IPS-NIHi11 (cell line): Measurements from ENCODE around the gene MEIOB.
"Not testable (repeated sequence)": the region's sequence is repeated elsewhere in the genome, so short reads cannot be mapped to it uniquely, and the experiment has no call there.

Source experiments
- DNase-seq: peaks from one replicate; pipeline ENCODE4 v3.0.0; 2012; ENCODE audit warnings: mixed read lengths, low spot score

MEIOB gene

DNA sequence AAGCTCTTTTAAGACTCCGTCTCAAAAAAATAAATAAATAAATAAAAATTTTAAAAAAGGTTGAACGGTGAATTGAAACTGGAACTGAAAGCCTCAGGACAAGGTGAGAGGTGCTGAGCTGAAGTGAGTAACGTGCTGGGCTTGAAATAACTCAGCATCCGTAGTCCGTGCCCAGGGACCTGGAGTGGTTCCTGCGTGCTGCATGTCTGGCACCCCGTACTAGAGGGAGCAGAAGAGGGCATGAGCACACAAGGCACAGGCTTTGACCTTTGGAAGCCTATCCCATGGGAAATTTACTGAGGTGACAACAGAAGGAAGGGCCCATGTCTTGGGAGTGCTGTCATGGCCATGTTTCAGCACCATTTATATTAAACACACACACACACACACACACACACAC, 4.5 kb upstream of the MEIOB start:
- DNase-seq: no peak

GRCh38 chr16:1876066-1876465, 4.1 kb upstream of the MEIOB start:
- not testable (repeated sequence) for DNase-seq

DNA sequence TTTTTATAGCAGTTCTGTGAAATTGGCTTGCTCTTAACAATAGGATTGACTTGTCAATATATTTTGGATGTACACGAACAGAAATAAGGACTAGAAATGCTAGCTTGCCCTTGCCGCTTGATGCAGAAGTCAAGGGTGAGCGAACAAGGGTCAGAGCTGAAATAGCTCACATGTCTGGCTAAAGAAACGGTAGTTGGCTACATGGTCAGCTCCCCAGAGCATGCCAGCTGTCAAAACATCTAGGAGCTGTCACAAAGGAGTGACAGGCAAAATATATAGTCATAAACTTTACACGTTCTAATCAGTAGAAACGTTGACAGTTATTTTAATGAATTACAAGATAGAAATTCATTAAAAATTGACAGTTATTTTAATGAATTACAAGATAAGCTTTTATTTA, 2.9 kb upstream of the MEIOB start:
- DNase-seq: no peak

DNA sequence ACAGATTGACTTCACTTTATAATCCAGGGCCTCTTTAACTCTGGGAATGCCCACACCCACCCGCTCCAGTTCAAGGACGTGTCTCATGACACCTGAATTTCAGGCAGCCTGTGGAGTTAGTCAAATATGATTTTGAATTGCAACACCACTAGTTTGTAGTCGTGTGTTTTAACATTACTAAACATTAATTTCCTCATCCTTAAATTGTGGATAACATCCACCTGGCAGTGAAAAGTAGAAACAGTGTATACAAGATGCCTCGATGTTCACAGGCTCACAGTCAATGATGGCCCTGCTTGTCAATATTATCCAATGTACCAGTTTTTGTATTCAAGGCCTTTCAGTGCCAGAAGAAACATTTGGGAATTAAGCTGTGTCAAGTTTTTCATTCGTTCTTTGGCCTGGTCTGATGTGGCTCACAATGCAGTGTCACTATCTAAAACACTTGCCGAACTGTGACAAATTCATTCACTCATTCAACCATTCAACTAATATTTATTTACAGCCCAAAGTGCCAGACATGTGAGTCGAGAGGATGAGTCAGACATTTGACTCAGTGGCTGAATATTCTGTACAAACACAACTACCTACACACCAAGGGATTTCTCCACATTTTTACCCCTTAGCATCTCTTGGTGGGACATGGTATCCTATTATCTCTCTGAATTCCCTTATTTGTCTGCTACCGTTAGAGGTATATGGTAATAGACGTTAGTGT, 1.4 kb downstream of the MEIOB start:
- no peak for DNase-seq

DNA sequence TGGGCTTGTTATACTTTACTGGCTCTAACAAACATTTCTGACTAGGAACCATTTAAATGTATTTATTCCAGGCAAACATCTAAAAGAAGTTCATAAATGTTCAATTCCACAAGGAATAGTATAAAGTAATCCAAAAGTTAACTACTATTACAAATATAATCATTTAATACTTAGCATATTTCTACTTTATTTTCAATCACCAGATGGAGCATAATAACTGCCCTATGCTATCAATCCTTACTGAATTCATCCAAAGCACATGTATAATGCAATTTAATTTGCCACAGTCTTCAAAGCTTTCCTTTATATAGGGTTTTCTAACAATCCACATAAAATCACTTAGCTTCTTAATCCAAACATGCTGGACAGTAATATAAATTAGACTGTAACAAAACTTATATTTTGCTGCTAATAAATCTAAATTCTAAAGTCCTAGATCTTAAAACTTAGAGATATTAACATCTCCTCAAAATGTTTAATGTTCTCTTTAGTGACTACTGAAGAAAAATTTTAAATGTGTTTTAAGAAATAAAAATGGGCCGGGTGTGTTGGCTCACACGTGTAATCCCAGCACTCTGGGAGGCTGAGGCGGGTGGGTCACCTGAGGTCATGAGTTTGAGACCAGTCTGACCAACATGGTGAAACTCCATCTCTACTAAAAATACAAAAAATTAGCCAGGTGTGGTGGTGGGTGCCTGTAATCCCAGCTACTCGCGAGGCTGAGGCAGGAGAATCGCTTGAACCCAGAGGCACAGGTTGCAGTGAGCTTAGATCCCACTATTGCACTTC, 5.9 kb downstream of the MEIOB start:
- DNase-seq: no peak

DNA sequence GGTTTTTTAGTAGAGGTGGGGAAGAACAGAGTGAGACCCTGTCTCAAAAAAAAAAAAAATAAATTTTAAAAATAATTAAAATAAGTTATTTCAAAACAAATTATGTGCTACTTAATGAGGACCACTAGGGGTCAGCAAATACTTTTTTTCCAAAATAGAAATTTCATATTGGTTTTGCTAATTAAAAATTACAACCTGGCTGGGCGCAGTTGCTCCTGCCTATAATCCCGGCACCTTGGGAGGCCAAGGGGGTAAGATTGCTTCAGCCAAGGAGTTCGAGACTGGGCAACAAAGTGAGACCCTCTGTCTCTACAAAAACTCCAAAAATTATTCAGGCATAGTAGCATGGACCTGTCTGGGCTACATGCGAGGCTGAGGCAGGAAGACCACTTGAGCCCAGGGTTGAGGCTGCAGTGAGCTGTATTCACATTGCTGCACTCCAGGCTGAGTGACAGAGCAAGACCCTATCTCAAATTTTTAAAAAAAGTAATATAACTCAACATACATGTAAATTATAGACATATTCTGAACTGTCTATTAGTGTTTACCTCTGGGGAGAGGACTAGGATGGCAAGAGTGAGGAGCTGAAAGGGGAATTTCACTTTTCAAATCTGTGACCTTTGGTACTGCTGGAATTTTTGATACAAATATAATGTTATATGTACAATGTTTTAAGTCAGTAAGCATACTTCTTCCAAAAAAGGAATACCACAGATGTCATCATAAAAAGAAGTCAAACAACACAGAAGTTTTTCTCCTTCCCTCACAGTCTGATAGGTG, 8.1 kb downstream of the MEIOB start:
- no peak for DNase-seq

DNA sequence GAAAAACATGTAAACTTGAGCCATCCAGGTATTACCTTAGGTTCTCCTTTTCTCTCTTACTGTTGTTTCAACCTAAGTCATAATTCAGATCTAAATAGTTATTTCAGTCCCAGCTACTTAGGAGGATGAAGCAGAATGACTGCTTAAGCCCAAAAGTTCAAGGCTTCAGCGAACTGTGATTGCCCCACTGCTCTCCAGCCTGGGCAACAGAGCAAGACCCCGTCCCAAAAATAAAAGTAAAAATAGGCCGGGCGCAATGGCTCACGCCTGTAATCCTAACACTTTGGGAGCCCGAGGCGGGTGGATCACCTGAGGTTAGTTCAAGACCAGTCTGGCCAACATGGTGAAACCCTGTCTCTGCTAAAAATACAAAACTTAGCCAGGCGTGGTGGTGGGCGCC, 9.6 kb downstream of the MEIOB start:
- DNase-seq: no peak

- no peak for DNase-seq
These were observed 10.2 kb downstream of the MEIOB start for GRCh38 chr16:1861730-1862129.

GRCh38 chr16:1859650-1860049, 12.3 kb downstream of the MEIOB start:
- peak; percentile 19 for DNase-seq

DNA sequence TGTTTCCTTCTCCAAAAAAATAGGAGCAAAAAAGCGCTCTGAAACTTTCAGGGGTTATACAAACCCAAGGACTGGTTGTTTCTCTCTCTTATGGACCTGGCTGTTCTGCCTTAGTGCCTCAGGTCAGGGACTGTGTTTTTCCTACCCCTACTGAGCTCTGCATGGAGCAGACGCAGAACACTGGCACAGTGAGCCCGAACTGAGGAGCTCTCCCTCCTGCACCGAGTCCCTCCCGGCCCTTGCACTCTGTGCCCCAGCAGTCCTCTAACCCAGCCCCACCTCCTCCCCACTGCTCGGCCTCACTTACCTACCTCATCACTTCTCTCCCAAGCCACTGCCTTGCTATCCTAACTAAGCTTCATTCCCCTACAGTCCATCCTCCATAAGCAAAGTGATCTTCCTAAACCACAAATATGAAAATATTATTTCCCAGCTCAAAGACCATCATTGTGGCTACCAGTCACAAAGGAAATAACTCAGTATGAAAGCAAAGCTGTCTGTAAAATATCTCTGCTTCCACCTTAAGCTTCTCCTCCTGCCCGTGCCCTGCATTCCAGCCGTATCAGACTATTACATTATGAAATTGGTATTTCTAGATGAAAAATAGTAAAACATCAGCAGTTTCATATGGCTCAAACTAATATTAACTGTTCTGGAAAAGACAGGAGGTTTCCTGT, 13.6 kb downstream of the MEIOB start:
- DNase-seq: no peak

- DNase-seq: no peak
These were observed 14.4 kb downstream of the MEIOB start for GRCh38 chr16:1857433-1858097.

- DNase-seq: no peak
These were observed 20.2 kb downstream of the MEIOB start for GRCh38 chr16:1851793-1852192.

DNA sequence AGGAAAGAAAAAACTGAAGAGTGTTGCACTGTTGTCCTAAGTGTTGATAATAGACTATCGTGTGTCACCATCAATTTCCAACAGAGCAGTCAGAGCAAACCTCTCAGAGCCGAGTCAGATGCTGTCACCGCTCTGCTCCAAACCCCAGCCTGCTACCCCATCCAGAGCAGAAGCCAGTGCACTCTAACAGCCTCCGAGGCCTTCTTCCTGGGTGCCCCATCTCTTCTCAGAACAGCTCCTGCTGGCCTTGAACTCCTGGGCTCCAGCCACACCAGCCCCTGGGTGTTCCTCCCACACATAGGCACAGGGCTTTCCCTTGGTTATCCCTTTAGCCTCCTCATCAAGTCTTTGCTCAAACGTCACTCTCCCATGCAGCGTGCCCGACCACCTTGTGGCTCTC, 21.0 kb downstream of the MEIOB start:
- no peak for DNase-seq

GRCh38 chr16:1846416-1846815, 25.5 kb downstream of the MEIOB start:
- DNase-seq: no peak

DNA sequence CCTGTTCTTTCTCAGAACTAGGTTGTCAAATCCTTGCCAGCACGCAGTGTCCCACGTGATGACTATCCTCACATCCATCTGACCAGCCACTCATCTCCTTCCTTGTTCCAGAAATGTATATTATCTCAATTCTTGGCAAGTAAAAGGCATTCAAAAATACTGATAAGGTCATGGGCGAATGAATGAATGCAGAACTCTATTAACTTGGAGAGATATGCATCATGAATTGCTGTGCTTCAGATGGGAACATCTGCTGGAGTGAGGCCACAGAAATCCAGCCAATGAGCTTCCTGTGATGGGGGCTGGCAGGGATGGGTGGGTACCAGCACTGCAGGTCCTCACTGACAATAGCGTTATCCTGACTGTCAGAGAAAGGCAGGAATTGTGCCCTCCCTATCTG, 26.0 kb downstream of the MEIOB start:
- DNase-seq: no peak

DNA sequence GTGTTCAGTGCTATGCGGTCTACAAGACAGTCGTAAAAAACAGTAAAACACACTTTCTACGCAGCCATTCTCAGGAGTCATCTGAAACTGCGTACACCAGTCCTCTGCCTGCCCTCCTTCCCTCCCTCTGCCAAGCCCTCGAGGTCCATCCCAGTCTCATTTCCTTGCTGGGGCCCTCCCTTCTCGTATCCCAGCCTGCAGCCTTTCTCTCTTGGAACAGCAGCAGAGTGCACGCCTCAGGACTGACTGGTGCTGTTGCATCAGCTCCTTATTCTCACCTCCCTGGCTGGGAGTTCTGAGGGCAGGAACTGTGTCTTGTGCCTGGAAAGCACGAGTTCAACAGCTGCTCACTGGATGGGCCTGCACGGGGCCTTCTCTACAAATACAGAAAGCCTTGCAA, 32.4 kb downstream of the MEIOB start:
- DNase-seq: no peak

DNA sequence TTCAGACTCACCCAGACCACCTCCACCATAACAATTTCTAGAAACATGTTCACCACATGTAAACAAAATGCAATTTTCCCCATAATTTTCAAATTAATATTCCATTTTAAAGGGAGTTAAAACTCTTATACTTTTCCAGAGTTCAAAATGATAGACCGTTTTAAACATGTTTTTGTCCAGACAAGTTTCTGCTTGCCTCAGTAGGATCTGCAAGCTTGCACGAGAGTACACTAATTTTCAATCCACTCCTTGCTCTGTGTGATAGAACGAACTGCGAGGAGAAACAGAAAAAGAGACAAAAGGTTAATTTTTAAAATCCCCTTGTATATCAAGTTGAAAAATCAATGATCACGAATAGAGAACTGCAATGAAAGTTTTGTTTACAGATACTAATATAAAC, 37.9 kb downstream of the MEIOB start:
- no peak for DNase-seq

DNA sequence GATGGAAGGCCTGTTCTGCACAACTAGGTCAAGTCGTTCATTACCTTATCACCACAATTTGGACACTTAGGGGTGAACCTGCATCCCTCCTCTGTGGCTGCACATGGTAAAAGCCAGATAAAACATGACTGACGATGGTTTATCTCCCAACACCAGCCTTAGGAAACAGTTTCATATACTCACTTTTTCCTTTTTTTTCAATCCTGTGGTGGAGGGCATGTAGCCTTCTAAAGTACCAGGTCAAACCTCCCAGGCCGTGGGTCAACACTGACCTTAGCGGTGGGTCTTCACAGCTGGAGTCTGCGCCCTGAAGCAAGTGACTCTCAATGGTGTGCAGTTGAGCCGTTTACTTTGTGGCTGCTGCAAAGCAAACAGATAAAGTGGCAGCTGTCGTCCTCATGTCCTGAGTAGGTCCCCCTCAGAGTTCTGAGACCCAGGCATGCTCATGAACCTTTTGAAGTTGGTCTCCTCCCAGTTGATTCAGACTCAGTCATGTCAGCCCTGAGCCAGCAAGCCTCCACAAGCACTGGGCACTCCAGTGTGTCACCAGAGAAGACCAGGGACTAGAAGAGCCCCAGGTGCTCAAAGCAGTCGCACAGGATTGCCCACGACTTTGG, 39.0 kb downstream of the MEIOB start:
- DNase-seq: no peak

DNA sequence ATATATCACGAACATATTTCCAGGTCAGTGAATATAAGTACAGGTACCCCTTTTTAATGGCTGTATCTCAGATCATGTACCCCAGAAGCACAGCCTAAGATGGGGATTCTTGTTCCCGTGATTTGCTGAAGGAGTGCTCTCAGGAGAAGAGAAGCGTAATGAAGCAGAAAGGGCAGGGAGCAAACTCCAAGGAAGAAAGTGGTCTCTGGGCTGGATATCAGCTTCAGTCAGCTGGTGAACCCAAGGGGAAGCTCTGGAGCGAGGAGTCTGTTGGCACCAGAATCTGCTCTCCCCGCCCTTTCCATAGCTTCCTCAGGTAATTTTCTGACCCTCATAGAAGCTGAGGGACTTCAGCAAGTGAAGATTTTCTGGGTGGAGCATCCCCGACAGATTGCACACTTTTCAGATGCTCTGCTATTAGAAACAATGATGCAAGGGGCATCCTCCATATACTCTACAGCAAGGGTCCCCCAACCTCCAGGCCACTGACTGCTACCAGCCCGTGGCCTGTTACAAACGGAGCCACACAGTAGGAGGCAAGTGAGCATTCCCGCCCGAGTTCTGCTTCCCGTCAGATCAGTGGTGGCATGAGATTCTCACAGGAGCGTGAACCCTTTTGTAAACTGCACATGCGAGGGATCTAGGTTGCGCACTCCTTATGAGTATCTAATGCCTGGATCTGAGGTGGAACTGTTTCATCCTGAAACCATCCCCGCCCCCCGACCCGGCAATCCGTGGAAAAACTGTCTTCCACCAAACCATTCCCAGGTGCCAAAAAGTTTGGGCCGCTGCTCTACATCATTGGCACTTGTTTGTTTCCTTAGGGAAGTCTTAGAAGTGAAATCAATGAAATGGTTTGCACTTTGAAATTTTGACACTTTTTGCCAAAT, 40.5 kb downstream of the MEIOB start:
- no peak for DNase-seq

DNA sequence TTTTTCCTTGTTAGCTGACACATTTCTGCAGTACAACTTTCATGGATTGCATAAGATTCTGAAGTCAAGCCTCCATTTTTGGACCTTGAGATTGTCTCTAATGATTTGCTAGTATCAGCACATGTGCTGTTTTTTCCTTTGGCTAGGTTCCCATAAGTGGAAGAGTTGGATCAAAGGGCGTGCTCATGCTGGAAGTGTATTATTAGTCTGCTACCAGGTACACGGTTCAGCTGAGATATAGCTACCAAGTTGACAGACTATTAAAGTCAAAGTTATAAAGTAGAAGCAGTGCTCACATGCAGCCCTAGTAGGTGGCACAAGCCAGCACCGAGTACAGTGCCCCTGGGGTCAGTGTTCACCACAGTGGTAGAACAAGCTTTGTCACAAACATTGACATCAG, 41.8 kb downstream of the MEIOB start:
- DNase-seq: no peak
